HepG2 (cell line): Measurements from ENCODE around the gene RAI14. TPM values are rescaled to one million over a fixed set of nuclear protein-coding genes. Genes with fewer than 3 reads are reported as not detected.

ENCODE experiments used
- ATAC-seq: fragments of 200-7000 bp; cut with Tn5 transposase; 3 replicates; pipeline ENCODE4 v1.9.1; 2020; ENCODE audit warnings: mild to moderate bottlenecking, moderate library complexity
- BruUV-seq: library from RNA; stranded (reverse); fragments of 400-500 nt; replicated peaks from 2 replicates; lab custom pipeline; 2021; lab: Mats Ljungman, UMichigan
- CTCF ChIA-PET: fragments of 300-600 bp; formaldehyde crosslinking; extraction: SDS; loops from one replicate; lab custom pipeline; 2021; ENCODE audit warnings: low total read pairs, inconsistent platforms, low intra/inter-chr PET ratio; lab: Yijun Ruan, JAX
- POLR2A ChIA-PET: fragments of 350-600 bp; sonication (Branson Sonifier 250); formaldehyde crosslinking; loops from one replicate; lab custom pipeline; 2020; ENCODE audit warnings: antibody characterized with exemption, inconsistent platforms; lab: Yijun Ruan, JAX
- DNase-seq: peaks from one replicate; pipeline ENCODE4 v3.0.0-alpha.2; 2015; ENCODE audit warnings: low spot score
- FAIRE-seq: peaks from 3 replicates; lab custom pipeline; 2011; peaks lifted over from hg19 to GRCh38; lab: Jason Lieb, UNC
- H2AFZ ChIP-seq: one replicate; pipeline ENCODE4 v1.6.1; 2011; ENCODE audit warnings: low read length, inconsistent platforms
- H3K27ac ChIP-seq: fragments of 300-600 bp; 3 replicates; pipeline ENCODE4 v1.8.0; 2011; ENCODE audit warnings: mixed run types, mild to moderate bottlenecking, mixed read lengths, low read length, inconsistent platforms; ENCODE audit not compliant: insufficient read depth; ENCODE audit errors: extremely low read length
- H3K27me3 ChIP-seq, 2 experiments: fragments of 200-600 bp in 1 of 2; 2 replicates in 1 of 2; 3 replicates in 1 of 2; pipeline versions ENCODE4 v1.6.0 to v1.8.0; 2011; ENCODE audit warnings: low read length in 2 of 2, mild to moderate bottlenecking in 2 of 2, moderate library complexity in 2 of 2, inconsistent platforms in 1 of 2; ENCODE audit not compliant: insufficient read depth in 2 of 2, control insufficient read depth in 1 of 2
- H3K36me3 ChIP-seq, 2 experiments: fragments of 200-600 bp in 1 of 2; replicated peaks in 1 of 2; 2 replicates in 1 of 2; 3 replicates in 1 of 2; pipeline versions ENCODE4 v1.5.1 to v1.8.0; 2011; ENCODE audit warnings: low read length in 2 of 2, inconsistent platforms in 1 of 2; ENCODE audit not compliant: insufficient read depth in 2 of 2, control insufficient read depth in 1 of 2
- H3K4me1 ChIP-seq: 2 replicates; pipeline ENCODE4 v1.5.1; 2012; ENCODE audit warnings: low read length, inconsistent platforms; ENCODE audit not compliant: insufficient read depth
- H3K4me2 ChIP-seq: 2 replicates; pipeline ENCODE4 v1.6.0; 2011; ENCODE audit warnings: low read depth, low read length, inconsistent platforms
- H3K4me3 ChIP-seq, 3 experiments: fragments of 200-600 bp in 1 of 3; sonication (generic), shearing (Covaris generic) in 1 of 3; replicated peaks in 1 of 3; 2 replicates each; pipeline ENCODE4 v1.5.1; 2011 to 2016; ENCODE audit warnings: low read length in 3 of 3, inconsistent platforms in 2 of 3, low read depth in 2 of 3, mild to moderate bottlenecking in 2 of 3, control low read depth in 1 of 3, mixed read lengths in 1 of 3; ENCODE audit not compliant: insufficient read depth in 1 of 3
- H3K79me2 ChIP-seq: one replicate; pipeline ENCODE4 v1.6.1; 2011; ENCODE audit warnings: low read length, inconsistent platforms; ENCODE audit not compliant: insufficient read depth
- H3K9ac ChIP-seq: 2 replicates; pipeline ENCODE4 v1.6.0; 2011; ENCODE audit warnings: mild to moderate bottlenecking, low read depth, low read length, inconsistent platforms; ENCODE audit not compliant: insufficient read depth
- H3K9me3 ChIP-seq: 2 replicates; pipeline ENCODE4 v1.5.1; 2012; ENCODE audit warnings: mild to moderate bottlenecking, low read length
- H4K20me1 ChIP-seq: 2 replicates; pipeline ENCODE4 v1.6.0; 2011; ENCODE audit warnings: inconsistent platforms, mild to moderate bottlenecking, low read length, moderate library complexity; ENCODE audit not compliant: insufficient read depth
- ARNT2 ChIP-seq: sonication (generic); formaldehyde crosslinking; IDR thresholded peaks from 2 replicates; pipeline ENCODE4 v1.8.0; 2022; ENCODE audit warnings: mild to moderate bottlenecking, low read depth, missing genetic modification reagents, moderate library complexity
- ASH2L ChIP-seq: fragments of 300-600, 200-600 bp; sonication (generic); IDR thresholded peaks from 2 replicates; pipeline ENCODE4 v1.7.0; 2017; ENCODE audit warnings: low read depth, mild to moderate bottlenecking, moderate library complexity, mixed read lengths, low read length; ENCODE audit not compliant: insufficient read length
- FLYWCH1 ChIP-seq: sonication (generic); formaldehyde crosslinking; IDR thresholded peaks from 2 replicates; pipeline ENCODE4 v1.8.1; 2023; ENCODE audit warnings: mild to moderate bottlenecking, missing genetic modification reagents
- KAT8 ChIP-seq: IDR thresholded peaks from 2 replicates; pipeline ENCODE4 v1.6.1; 2016; ENCODE audit warnings: missing genetic modification reagents, missing compliant biosample characterization
- MIER2 ChIP-seq: IDR thresholded peaks from 2 replicates; pipeline ENCODE4 v1.6.1; 2016; ENCODE audit warnings: missing biosample characterization, missing genetic modification reagents
- NFYC ChIP-seq: IDR thresholded peaks from 2 replicates; pipeline ENCODE4 v1.6.1; 2016; ENCODE audit warnings: missing genetic modification reagents, missing compliant biosample characterization
- SRSF1 ChIP-seq: fragments of 200-400 bp; formaldehyde crosslinking; optimal IDR thresholded peaks from 2 replicates; pipeline ENCODE3; 2017; ENCODE audit warnings: mild to moderate bottlenecking, low read depth, low read length, moderate library complexity
- SYNCRIP ChIP-seq: fragments of 200-400 bp; formaldehyde crosslinking; IDR thresholded peaks from 2 replicates; pipeline ENCODE4 v1.6.1; 2018; ENCODE audit warnings: mild to moderate bottlenecking, low read depth, low read length; ENCODE audit not compliant: insufficient read depth
- ZBTB3 ChIP-seq: sonication (generic); formaldehyde crosslinking; IDR thresholded peaks from 2 replicates; pipeline ENCODE4 v1.4.0; 2020; ENCODE audit warnings: low read depth, mild to moderate bottlenecking, moderate library complexity, missing genetic modification reagents, borderline replicate concordance
- ZEB1 ChIP-seq: IDR thresholded peaks from 2 replicates; pipeline ENCODE4 v1.6.1; 2012; ENCODE audit warnings: mild to moderate bottlenecking, low read depth, inconsistent platforms; ENCODE audit not compliant: insufficient replicate concordance
- ZMAT5 ChIP-seq: sonication (generic); formaldehyde crosslinking; IDR thresholded peaks from 2 replicates; pipeline ENCODE4 v1.5.0; 2020; ENCODE audit warnings: mild to moderate bottlenecking, low read depth, missing genetic modification reagents, borderline replicate concordance
- ZNF124 ChIP-seq: sonication (generic); formaldehyde crosslinking; IDR thresholded peaks from 2 replicates; pipeline ENCODE4 v1.4.0; 2020; ENCODE audit warnings: missing genetic modification reagents
- ZNF256 ChIP-seq: sonication (generic); formaldehyde crosslinking; conservative IDR thresholded peaks from 2 replicates; pipeline ENCODE4 v1.4.0; 2020; ENCODE audit warnings: missing genetic modification reagents
- ZNF761 ChIP-seq: sonication (generic); formaldehyde crosslinking; conservative IDR thresholded peaks from 2 replicates; pipeline ENCODE4 v1.4.0; 2020; ENCODE audit warnings: mild to moderate bottlenecking, missing genetic modification reagents
- WGBS: methylation state at CpG from one replicate; pipeline ENCODE4 v1.1.6; 2017; ENCODE audit warnings: low lambda C conversion rate; 5-methylcytosine and 5-hydroxymethylcytosine counted together
- in situ Hi-C: cut with HindIII; loops from 2 replicates; pipeline ENCODE4 v1.10.0; 2017; ENCODE audit warnings: low pct_unique_long_range_greater_than_20kb; ENCODE audit not compliant: extremely low pct_ligation_motif_present
- intact Hi-C: fragments of 100-400 bp; cut with micrococcal nuclease; formaldehyde crosslinking; loops from one replicate; pipeline ENCODE4 v1.10.0; 2022; ENCODE audit not compliant: unreplicated experiment
- polyA plus RNA-seq, 8 experiments: library from polyadenylated mRNA; depleted of rRNA in 3 of 8; stranded (reverse) in 7 of 8; unstranded in 1 of 8; fragments of >200 nt; fragmentation: Illumina TruSeq in 4 of 8; extraction: Trizol in 4 of 8; gene quantifications; 2 replicates each; pipeline versions ENCODE4 v1.2.1 to v1.2.3, GENCODE V29; 2011 to 2016; ENCODE audit warnings: low read depth in 4 of 8, missing spikeins in 1 of 8, mixed read lengths in 1 of 8; ENCODE audit not compliant: insufficient read depth in 1 of 8
- total RNA-seq, 5 experiments: library from RNA; depleted of rRNA; stranded (reverse); fragments of >200 nt; fragmentation: Illumina TruSeq; extraction: Trizol; gene quantifications; 2 replicates each; pipeline ENCODE4 v1.2.3, GENCODE V29; 2016; ENCODE audit warnings: low read depth in 1 of 5

RAI14 gene
- total and polyA plus RNA-seq, 2 of the 13 experiments (the other 11 are each of a cell fraction or from before 2014, with no cell fraction given), result 12.6 to 18.2 TPM

GRCh38 chr5:34625246-34625645 lies 30.9 kb upstream of the RAI14 start:
- ChIA-PET CTCF (no interaction called here), POLR2A (no interaction called here)
- FAIRE-seq (no peak), DNase-seq (no peak), ATAC-seq (no peak)
- intact Hi-C loops (no loop called here), in situ Hi-C loops (no loop called here)
- peaks cover 2% of the 10 kb centered on the region; the same call in 1 of the 2 replicates for H3K9me3 ChIP-seq
- no peaks in the 10 kb centered on the region for H3K36me3 ChIP-seq
- no peak overlapping the region for H3K27ac ChIP-seq
- TF ChIP-seq SYNCRIP, result no peak
- no peak for TF ChIP-seq ASH2L
- no peak for TF ChIP-seq ZMAT5
- TF ChIP-seq ZEB1, result no peak
- no peak for TF ChIP-seq SRSF1
- no peak for TF ChIP-seq MIER2 (CRISPR knock-in tag)
- TF ChIP-seq FLYWCH1 (CRISPR knock-in tag), result no peak
- TF ChIP-seq ZNF124 (CRISPR knock-in tag), result no peak
- no peak for TF ChIP-seq ZNF256 (CRISPR knock-in tag)
- TF ChIP-seq KAT8, result no peak
- no peak for TF ChIP-seq ARNT2 (CRISPR knock-in tag)
- no peak for TF ChIP-seq ZNF761 (CRISPR knock-in tag)
- no peak for TF ChIP-seq ZBTB3 (CRISPR knock-in tag)
- no peak for TF ChIP-seq NFYC (CRISPR knock-in tag)
- BruUV-seq, result no TSS peak
- no peak overlapping the region for H3K9ac ChIP-seq
- H3K4me2 ChIP-seq, result no peak overlapping the region
- no peaks in the 10 kb centered on the region for H3K4me1 ChIP-seq
- H3K4me3 ChIP-seq, result no peak overlapping the region
- no peaks in the 10 kb centered on the region; a peak in 2 of 5 replicates for H3K27me3 ChIP-seq
- WGBS, result 43% methylated on average over 1 of the region's 1 CpG
- H3K79me2 ChIP-seq, result no peaks in the 10 kb centered on the region
- H2AFZ ChIP-seq, result no peak overlapping the region
- no peaks in the 10 kb centered on the region for H4K20me1 ChIP-seq
